ENCODE results near the gene BBS1.

- no peak for TF ChIP-seq POLR2A (IDR thresholded peaks at IDR 0.05; ENCODE audit: extremely low read depth, insufficient read length)
- no peak for TF ChIP-seq CTCF (IDR thresholded peaks at IDR 0.05; ENCODE audit: low read depth, low read length)
Observed at GRCh38 chr11:66561178-66561974, 50.9 kb downstream of the BBS1 start.
